Astrocyte (in vitro differentiated cells and primary cell): Measurements from ENCODE around the gene ALG14.

Source experiments
- CTCF ChIP-seq: IDR thresholded peaks from 2 replicates; pipeline ENCODE4 v1.5.1; 2011; ENCODE audit warnings: low read depth, mild to moderate bottlenecking, inconsistent platforms, low read length, moderate library complexity; ENCODE audit not compliant: insufficient read depth
- EZH2 ChIP-seq: IDR thresholded peaks from 2 replicates; pipeline ENCODE4 v1.6.1; 2012; ENCODE audit warnings: mild to moderate bottlenecking, low read length, inconsistent platforms; ENCODE audit not compliant: insufficient read depth

- TF ChIP-seq CTCF: no peak
- no peak for TF ChIP-seq EZH2
Measured at GRCh38 chr1:95003433-95003738, 69.4 kb downstream of the ALG14 start.
